Lower lobe of right lung (tissue), 2 donors: ENCODE data around the gene PIK3C2B. TPM values are rescaled to one million over a fixed set of nuclear protein-coding genes. Genes with fewer than 3 reads are reported as not detected.
"Not testable (repeated sequence)": the region's sequence is repeated elsewhere in the genome, so short reads cannot be mapped to it uniquely, and the experiment has no call there.

Source experiments
- ATAC-seq, 2 donors: fragments of 200-7000 bp; cut with Tn5 transposase; one replicate each; pipeline ENCODE4 v1.9.1; 2020 to 2022; ENCODE audit warnings: mild to moderate bottlenecking in 2 of 2, moderate library complexity in 2 of 2
- DNase-seq: peaks from one replicate; pipeline ENCODE4 v3.0.0-alpha.2; 2020
- H3K27ac ChIP-seq: fragments of 200-600 bp; one replicate; pipeline ENCODE4 v1.8.0; 2022
- H3K27me3 ChIP-seq: fragments of 200-600 bp; one replicate; pipeline ENCODE4 v1.8.0; 2022; ENCODE audit warnings: low read depth
- H3K36me3 ChIP-seq: fragments of 200-600 bp; one replicate; pipeline ENCODE4 v1.8.0; 2022; ENCODE audit warnings: mild to moderate bottlenecking
- H3K4me1 ChIP-seq: fragments of 200-600 bp; one replicate; pipeline ENCODE4 v1.8.0; 2022
- H3K4me3 ChIP-seq: fragments of 200-600 bp; one replicate; pipeline ENCODE4 v1.8.0; 2022; ENCODE audit warnings: mild to moderate bottlenecking
- H3K9me3 ChIP-seq: fragments of 200-600 bp; one replicate; pipeline ENCODE4 v1.8.0; 2022
- CTCF ChIP-seq: fragments of 200-600 bp; IDR thresholded peaks from one replicate; pipeline ENCODE4 v1.8.0; 2022; ENCODE audit warnings: antibody characterized with exemption, mild to moderate bottlenecking
- intact Hi-C: fragments of 100-400 bp; cut with DNase I; formaldehyde crosslinking; loops from one replicate; pipeline ENCODE4 v1.11.0; 2022
- total RNA-seq: library from RNA; stranded (reverse); fragmentation: NEBNext Ultra II Directional; extraction: Animal tissue kit (Norgen Biotek cat#: 25700); gene quantifications from one replicate; pipeline ENCODE4 v1.2.1, GENCODE V29; 2021
- donor health status: DM: no; HTN: yes; CAD: no; lungs with severe emphysema.

Gene PIK3C2B
- total RNA-seq, 1 donor from 2014 or later: 50.5 TPM

GRCh38 chr1:204523605-204524215 lies 29.1 kb upstream of the PIK3C2B start:
- H3K36me3 ChIP-seq: peaks cover 42% of the 10 kb centered on the region
- TF ChIP-seq CTCF: no peak
- intact Hi-C loops: no loop called here
- H3K27ac ChIP-seq: no peak overlapping the region
- no peak overlapping the region for H3K4me3 ChIP-seq
- peaks cover 22% of the 10 kb centered on the region for H3K4me1 ChIP-seq
- no peaks in the 10 kb centered on the region for H3K27me3 ChIP-seq
- H3K9me3 ChIP-seq: no peaks in the 10 kb centered on the region
- ATAC-seq (no peak), DNase-seq (no peak)

GRCh38 chr1:204521941-204522521 lies 27.4 kb upstream of the PIK3C2B start:
- Histone ChIP-seq H3K36me3 (peaks cover 38% of the 10 kb centered on the region), H3K4me1 (peaks cover 39% of the 10 kb centered on the region)
- ATAC-seq, intact Hi-C loops, H3K27me3 ChIP-seq, H3K4me3 ChIP-seq, H3K27ac ChIP-seq, H3K9me3 ChIP-seq, DNase-seq: not testable (repeated sequence)

GRCh38 chr1:204520834-204521709 lies 26.5 kb upstream of the PIK3C2B start:
- no peak for DNase-seq
- Histone ChIP-seq H3K27me3 (no peaks in the 10 kb centered on the region), H3K4me3 (no peak overlapping the region), H3K9me3 (no peaks in the 10 kb centered on the region), H3K27ac (no peak overlapping the region), H3K36me3 (peaks cover 29% of the 10 kb centered on the region), H3K4me1 (peaks cover 40% of the 10 kb centered on the region)
- intact Hi-C loops: no loop called here
- no peak for TF ChIP-seq CTCF
- peak in 1 of 2 donors; percentile 32 for ATAC-seq

- H3K27me3 ChIP-seq, intact Hi-C loops, DNase-seq, ATAC-seq, H3K9me3 ChIP-seq: not testable (repeated sequence)
- Histone ChIP-seq H3K27ac (peak overlapping the region; percentile 95), H3K4me1 (peaks cover 45% of the 10 kb centered on the region), H3K4me3 (peak overlapping the region; percentile 84), H3K36me3 (peaks cover 19% of the 10 kb centered on the region)
Measured at GRCh38 chr1:204517382-204517781, 22.8 kb upstream of the PIK3C2B start.

- peak; percentile 98 for ATAC-seq
- peak within 1 kb of the TSS; percentile 95 for H3K27ac ChIP-seq
- no peaks in the 10 kb centered on the region for H3K27me3 ChIP-seq
- H3K4me3 ChIP-seq: peak within 1 kb of the TSS; percentile 84
- peaks cover 19% of the 10 kb centered on the region for H3K36me3 ChIP-seq
- no peak for TF ChIP-seq CTCF
- H3K9me3 ChIP-seq: no peaks in the 10 kb centered on the region
- DNase-seq: peak; percentile 94
- intact Hi-C loops: no loop called here
- H3K4me1 ChIP-seq: peaks cover 39% of the 10 kb centered on the region
Measured at GRCh38 chr1:204516180-204516879, 21.7 kb upstream of the PIK3C2B start, which contains the start of gene MDM4. MDM4 (plus strand) TSS chr1:204516406; CDS start chr1:204525519, 9,113 bp downstream.

- intact Hi-C loops: no loop called here
- Histone ChIP-seq H3K27me3 (no peaks in the 10 kb centered on the region), H3K9me3 (no peaks in the 10 kb centered on the region), H3K4me3 (no peak overlapping the region), H3K4me1 (peaks cover 30% of the 10 kb centered on the region), H3K36me3 (peaks cover 19% of the 10 kb centered on the region), H3K27ac (no peak overlapping the region)
- ATAC-seq: no peak
- DNase-seq: no peak
- TF ChIP-seq CTCF: no peak
Measured at GRCh38 chr1:204514828-204515227, 20.2 kb upstream of the PIK3C2B start.
